ENCODE results near the gene TRPM3. TPM values are rescaled to one million over a fixed set of nuclear protein-coding genes. Genes with fewer than 3 reads are reported as not detected.

TRPM3 gene
- total RNA-seq, 1 donor from 2014 or later, result 0.15 TPM

DNA sequence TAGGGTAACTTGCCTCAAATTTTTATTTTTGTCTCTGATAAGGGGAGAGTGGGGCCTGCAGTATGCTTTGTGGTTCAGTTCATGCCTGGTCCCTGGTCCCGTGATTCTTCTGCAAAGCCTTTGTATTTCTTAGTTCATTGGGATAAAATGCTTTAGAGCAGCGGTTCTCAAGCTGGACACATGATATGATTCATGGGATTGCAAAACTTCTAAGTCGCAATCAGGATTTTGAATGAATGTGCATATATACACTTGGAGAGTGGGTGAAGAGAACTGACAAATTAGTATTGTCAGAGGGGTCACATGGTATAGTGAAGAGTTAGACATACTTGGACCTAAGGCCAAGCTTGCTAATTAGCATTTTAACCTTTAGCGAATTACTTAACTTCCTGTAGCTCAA is 441.6 kb downstream of the TRPM3 start:
- Histone ChIP-seq H3K36me3 (no peaks in the 10 kb centered on the region), H3K9me3 (no peaks in the 10 kb centered on the region), H3K4me1 (no peaks in the 10 kb centered on the region), H3K27me3 (ENCODE audit: low read depth) (no peaks in the 10 kb centered on the region), H3K4me3 (no peak overlapping the region), H3K27ac (no peak overlapping the region)
- TF ChIP-seq, protein P1, sequence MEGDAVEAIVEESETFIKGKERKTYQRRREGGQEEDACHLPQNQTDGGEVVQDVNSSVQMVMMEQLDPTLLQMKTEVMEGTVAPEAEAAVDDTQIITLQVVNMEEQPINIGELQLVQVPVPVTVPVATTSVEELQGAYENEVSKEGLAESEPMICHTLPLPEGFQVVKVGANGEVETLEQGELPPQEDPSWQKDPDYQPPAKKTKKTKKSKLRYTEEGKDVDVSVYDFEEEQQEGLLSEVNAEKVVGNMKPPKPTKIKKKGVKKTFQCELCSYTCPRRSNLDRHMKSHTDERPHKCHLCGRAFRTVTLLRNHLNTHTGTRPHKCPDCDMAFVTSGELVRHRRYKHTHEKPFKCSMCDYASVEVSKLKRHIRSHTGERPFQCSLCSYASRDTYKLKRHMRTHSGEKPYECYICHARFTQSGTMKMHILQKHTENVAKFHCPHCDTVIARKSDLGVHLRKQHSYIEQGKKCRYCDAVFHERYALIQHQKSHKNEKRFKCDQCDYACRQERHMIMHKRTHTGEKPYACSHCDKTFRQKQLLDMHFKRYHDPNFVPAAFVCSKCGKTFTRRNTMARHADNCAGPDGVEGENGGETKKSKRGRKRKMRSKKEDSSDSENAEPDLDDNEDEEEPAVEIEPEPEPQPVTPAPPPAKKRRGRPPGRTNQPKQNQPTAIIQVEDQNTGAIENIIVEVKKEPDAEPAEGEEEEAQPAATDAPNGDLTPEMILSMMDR (IDR thresholded peaks at IDR 0.05), result no peak
- no peak for ATAC-seq
- no peak for DNase-seq
- intact Hi-C loops (cut with DNase I), result no loop called here

DNA sequence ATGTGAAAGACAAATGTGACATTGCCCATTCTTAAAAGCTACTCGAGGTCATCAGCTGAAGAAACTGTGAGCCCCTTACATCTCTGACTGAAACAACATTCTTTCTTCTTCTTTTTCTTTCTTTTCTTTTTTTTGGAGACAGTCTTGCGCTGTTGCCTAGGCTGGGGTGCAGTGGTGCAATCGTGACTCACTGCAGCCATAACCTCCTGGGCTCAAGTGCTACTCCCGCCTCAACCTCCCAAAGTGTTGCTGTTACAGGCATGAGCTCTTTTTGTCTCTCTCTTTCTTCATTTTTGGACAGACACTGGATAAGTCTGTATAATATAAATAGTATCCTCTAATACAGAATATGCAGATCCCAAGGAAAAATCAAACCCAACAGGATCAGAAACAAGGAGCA is 443.3 kb downstream of the TRPM3 start:
- intact Hi-C loops (cut with DNase I), result no loop called here
- Histone ChIP-seq H3K27me3 (ENCODE audit: low read depth) (no peaks in the 10 kb centered on the region), H3K27ac (no peak overlapping the region), H3K9me3 (no peaks in the 10 kb centered on the region), H3K4me1 (no peaks in the 10 kb centered on the region), H3K36me3 (no peaks in the 10 kb centered on the region), H3K4me3 (no peak overlapping the region)
- TF ChIP-seq, protein P1 (IDR thresholded peaks at IDR 0.05), result no peak
- ATAC-seq, result no peak
- no peak for DNase-seq

- no peak overlapping the region for H3K27ac ChIP-seq
- intact Hi-C loops (cut with DNase I), result no loop called here
- H3K36me3 ChIP-seq, result no peaks in the 10 kb centered on the region
- H3K9me3 ChIP-seq, result no peaks in the 10 kb centered on the region
- TF ChIP-seq, protein P1 (IDR thresholded peaks at IDR 0.05), result no peak
- H3K4me1 ChIP-seq, result no peaks in the 10 kb centered on the region
- ATAC-seq, result no peak
- no peaks in the 10 kb centered on the region for H3K27me3 ChIP-seq (ENCODE audit: low read depth)
- DNase-seq, result no peak
- no peak overlapping the region for H3K4me3 ChIP-seq
Measured at GRCh38 chr9:70677055-70677735, 444.2 kb downstream of the TRPM3 start.

GRCh38 chr9:70675868-70676370 is 445.5 kb downstream of the TRPM3 start:
- H3K27me3 ChIP-seq (ENCODE audit: low read depth), result no peaks in the 10 kb centered on the region
- no peaks in the 10 kb centered on the region for H3K4me1 ChIP-seq
- H3K4me3 ChIP-seq, result no peak overlapping the region
- intact Hi-C loops (cut with DNase I), result no loop called here
- H3K27ac ChIP-seq, result no peak overlapping the region
- no peak for ATAC-seq
- TF ChIP-seq, protein P1 (IDR thresholded peaks at IDR 0.05), result no peak
- no peak for DNase-seq
- H3K9me3 ChIP-seq, result no peaks in the 10 kb centered on the region
- H3K36me3 ChIP-seq, result no peaks in the 10 kb centered on the region

GRCh38 chr9:70673844-70674243 is 447.6 kb downstream of the TRPM3 start:
- Histone ChIP-seq H3K27ac (no peak overlapping the region), H3K4me3 (no peak overlapping the region), H3K9me3 (no peaks in the 10 kb centered on the region), H3K27me3 (ENCODE audit: low read depth) (no peaks in the 10 kb centered on the region), H3K4me1 (no peaks in the 10 kb centered on the region), H3K36me3 (no peaks in the 10 kb centered on the region)
- ATAC-seq, result no peak
- intact Hi-C loops (cut with DNase I), result no loop called here
- no peak for DNase-seq
- TF ChIP-seq, protein P1 (IDR thresholded peaks at IDR 0.05), result no peak
